GM19099 (cell line): ENCODE results near the gene QSER1.

Source experiments
- POLR2A ChIP-seq: IDR thresholded peaks from 3 replicates; pipeline ENCODE4 v1.6.1; 2011; ENCODE audit warnings: low read depth; ENCODE audit not compliant: insufficient read length; ENCODE audit errors: extremely low read depth

QSER1 gene

DNA sequence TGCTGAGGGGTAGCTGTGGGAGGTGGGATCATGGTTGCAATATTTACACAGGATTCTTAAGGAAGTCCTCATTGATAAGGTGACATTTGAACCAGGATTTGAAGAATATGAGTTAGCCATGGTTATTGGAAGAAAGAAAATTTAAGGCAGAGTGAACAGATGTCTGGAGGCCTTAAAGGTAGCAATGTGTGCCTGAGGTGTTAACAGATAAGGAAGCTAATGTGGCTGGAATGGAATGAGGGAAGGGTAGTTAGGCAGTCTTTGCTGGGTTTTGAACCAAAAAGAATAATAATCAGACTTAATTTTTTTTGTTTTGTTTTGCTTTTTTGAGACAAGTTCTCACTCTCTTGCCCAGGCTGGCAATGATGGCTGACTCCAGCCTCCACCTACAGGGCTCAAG, 113.4 kb downstream of the QSER1 start:
- no peak for TF ChIP-seq POLR2A

GRCh38 chr11:33013755-33014154, 121.1 kb downstream of the QSER1 start:
- TF ChIP-seq POLR2A: no peak

GRCh38 chr11:33015621-33016551, 123.3 kb downstream of the QSER1 start, which contains the start of gene DEPDC7:
TSS of gene DEPDC7 (plus strand) at chr11:33015878. CDS start at chr11:33015956, 78 bp downstream.
- TF ChIP-seq POLR2A: peak; percentile 66

DNA sequence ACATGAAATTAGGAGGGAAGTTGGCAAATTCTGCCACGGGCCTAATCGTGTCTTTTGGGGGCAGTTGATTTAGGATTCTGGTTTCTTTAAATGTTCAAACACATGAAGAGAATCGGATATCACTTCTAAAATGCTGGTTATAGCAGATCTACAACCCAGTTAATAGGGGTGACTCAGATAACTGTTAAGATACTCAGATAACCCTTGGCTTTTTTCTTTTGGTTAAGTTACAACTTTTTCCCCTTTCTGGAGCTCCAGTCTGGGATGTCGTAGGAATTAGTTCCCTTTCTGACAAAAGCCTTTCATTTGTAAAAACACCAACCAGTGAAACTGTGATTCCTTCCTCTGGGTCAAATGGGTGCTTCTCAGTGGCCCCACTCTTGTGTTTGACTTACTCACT, 124.0 kb downstream of the QSER1 start:
- TF ChIP-seq POLR2A: no peak

DNA sequence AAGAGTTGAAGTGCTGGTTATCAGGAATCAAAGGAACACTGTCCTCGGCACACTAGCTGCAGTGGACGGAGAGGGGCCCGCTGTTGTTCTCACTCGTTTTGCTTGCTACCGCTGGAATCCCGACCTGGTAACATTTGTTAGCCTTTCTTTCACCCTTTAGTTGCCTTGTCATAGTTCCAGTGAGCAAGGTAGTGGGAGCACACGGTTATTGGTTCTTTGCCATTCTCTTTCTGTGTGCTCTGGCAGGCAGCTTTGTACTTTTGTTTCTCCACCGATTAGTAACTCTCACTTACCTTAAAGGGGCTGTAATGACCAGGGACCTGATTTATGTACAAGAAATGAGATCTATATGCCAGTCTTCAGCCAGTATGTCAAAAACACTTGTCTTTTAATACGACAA, 124.9 kb downstream of the QSER1 start:
- no peak for TF ChIP-seq POLR2A

- TF ChIP-seq POLR2A: no peak
These were observed 125.4 kb downstream of the QSER1 start for GRCh38 chr11:33017965-33018364.

DNA sequence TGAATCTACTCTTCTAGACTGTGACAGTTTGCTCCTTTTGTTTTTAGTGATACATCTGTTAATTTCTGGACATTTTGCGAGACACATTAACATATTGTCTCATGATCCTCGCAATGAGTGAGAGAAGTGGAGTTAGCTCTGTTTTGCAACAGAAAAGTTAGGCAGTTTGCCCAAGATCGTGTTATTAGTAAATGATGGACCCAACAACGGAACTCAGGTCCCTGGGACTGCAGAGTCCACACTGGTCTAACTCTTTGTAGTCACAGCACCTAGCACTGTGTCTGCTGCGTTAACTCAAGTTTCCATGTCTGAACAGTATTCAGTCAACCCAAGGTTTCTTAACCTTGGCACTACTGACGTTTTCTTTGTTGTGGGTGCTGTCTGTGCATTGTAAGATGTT, 126.2 kb downstream of the QSER1 start:
- TF ChIP-seq POLR2A: no peak

- no peak for TF ChIP-seq POLR2A
These were observed 128.9 kb downstream of the QSER1 start for GRCh38 chr11:33021501-33021900.

- TF ChIP-seq POLR2A: no peak
These were observed 129.3 kb downstream of the QSER1 start for GRCh38 chr11:33021937-33022336.

- no peak for TF ChIP-seq POLR2A
These were observed 132.7 kb downstream of the QSER1 start for GRCh38 chr11:33025339-33025722.

- TF ChIP-seq POLR2A: no peak
These were observed 134.6 kb downstream of the QSER1 start for GRCh38 chr11:33027233-33027632.

DNA sequence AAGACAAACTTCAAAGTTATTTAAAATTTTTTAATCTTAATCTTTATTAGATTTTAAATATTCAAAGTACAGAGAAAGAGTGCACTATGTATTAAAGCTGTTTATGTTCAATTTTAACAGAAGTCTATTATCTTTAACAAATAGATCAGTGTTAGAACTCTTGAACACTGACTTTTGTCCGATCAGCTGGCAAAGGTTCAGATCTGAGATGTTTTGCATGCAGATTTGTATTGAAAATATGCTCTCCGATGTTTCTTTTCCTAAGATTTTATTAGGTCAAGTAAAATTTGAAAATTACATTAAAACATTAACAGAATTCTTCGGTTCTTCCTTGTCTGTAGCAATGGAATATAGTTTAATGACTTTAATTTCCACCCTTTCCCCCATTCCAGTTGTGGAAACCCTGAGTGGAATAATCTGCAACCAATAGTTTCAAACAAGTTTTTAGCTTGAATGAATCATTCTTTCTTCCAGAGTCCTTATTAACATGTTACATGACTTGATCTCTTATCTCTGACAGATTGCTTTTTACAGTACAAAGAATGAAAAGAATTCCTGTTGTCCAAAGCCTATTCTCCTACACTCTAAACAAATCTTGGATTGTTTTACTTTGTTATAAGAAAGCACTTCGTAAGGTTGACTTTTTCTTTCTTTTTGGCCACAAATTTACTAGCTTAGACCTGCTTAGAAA, 135.4 kb downstream of the QSER1 start:
- no peak for TF ChIP-seq POLR2A

- TF ChIP-seq POLR2A: no peak
These were observed 135.9 kb downstream of the QSER1 start for GRCh38 chr11:33028537-33028914.
